Measurements from ENCODE around the gene GBP7.

- no peak for TF ChIP-seq CTCF (IDR thresholded peaks at IDR 0.05)
- peak in 1 of 4 donors; percentile 62 for TF ChIP-seq EP300 (IDR thresholded peaks at IDR 0.05)
- TF ChIP-seq POLR2A (IDR thresholded peaks at IDR 0.05): peak in 3 of 4 donors; percentile 30 to 52 (median 35)
- TF ChIP-seq POLR2AphosphoS5 (IDR thresholded peaks at IDR 0.05): peak in 1 of 2 donors; percentile 68
Observed at GRCh38 chr1:89198491-89199072, 22.8 kb upstream of the GBP7 start, which contains the start of gene GBP4.
